ENCODE results near the gene AK2. TPM values are rescaled to one million over a fixed set of nuclear protein-coding genes. Genes with fewer than 3 reads are reported as not detected.

AK2 gene
- polyA plus RNA-seq, 3 donors = 68.8 to 180 (median 162) TPM

DNA sequence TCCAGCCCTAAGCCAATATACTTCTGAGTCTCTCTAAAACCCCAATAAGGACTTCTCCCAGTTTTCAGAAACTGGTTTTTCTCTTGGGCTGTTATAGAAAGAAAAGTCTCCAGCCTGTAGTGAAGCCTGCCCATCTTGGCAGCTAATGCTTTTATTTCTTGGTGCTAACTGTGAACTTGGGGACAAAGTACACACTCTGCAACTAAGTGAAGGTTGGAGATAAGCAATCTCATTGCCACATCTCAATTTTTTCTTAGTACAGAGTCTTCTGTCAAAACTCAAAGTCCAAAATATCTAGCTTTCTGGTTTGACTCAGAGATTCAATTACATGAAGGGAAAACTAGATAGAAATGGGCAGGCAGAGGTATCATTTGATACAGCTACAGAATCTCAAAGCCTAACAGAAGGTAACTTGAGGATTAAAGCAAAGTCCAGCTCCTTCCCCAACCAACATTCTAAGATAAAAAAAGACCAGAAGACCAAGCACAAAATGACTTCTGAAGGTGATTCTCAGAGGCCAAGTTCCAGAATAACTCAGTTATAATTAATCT is 14.0 kb downstream of the AK2 start:
- TF ChIP-seq, protein P1, sequence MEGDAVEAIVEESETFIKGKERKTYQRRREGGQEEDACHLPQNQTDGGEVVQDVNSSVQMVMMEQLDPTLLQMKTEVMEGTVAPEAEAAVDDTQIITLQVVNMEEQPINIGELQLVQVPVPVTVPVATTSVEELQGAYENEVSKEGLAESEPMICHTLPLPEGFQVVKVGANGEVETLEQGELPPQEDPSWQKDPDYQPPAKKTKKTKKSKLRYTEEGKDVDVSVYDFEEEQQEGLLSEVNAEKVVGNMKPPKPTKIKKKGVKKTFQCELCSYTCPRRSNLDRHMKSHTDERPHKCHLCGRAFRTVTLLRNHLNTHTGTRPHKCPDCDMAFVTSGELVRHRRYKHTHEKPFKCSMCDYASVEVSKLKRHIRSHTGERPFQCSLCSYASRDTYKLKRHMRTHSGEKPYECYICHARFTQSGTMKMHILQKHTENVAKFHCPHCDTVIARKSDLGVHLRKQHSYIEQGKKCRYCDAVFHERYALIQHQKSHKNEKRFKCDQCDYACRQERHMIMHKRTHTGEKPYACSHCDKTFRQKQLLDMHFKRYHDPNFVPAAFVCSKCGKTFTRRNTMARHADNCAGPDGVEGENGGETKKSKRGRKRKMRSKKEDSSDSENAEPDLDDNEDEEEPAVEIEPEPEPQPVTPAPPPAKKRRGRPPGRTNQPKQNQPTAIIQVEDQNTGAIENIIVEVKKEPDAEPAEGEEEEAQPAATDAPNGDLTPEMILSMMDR (IDR thresholded peaks at IDR 0.05) = no peak
- H2AFZ ChIP-seq (ENCODE audit: insufficient read depth, low read depth, low read length, poor library complexity, severe bottlenecking) = no peak overlapping the region
- peaks cover 44% of the 10 kb centered on the region for H4K20me1 ChIP-seq (ENCODE audit: insufficient read depth, low read length)
- peaks cover 85% of the 10 kb centered on the region for H3K79me2 ChIP-seq (ENCODE audit: insufficient read depth, low read length)
- H3K4me1 ChIP-seq (ENCODE audit: control insufficient read depth in 1 of 2, insufficient read depth in 2 of 2, low read length in 2 of 2) = peaks cover 12 to 13% of the 10 kb centered on the region in 2 donors
- no peak for DNase-seq
- Mint-ChIP-seq H3K4me1 (peaks cover 15% of the 10 kb centered on the region), H3K27me3 (ENCODE audit: low read depth in 3 of 3) (no peaks in the 10 kb centered on the region), H3K4me3 (no peak overlapping the region), H3K9me3 (no peaks in the 10 kb centered on the region), H3K36me3 (peaks cover 63 to 72% of the 10 kb centered on the region in 2 donors), H3K27ac (peak overlapping the region in 2 of 7 donors; percentile 26 to 83)
- no peak overlapping the region for H3K4me2 ChIP-seq (replicated peaks; ENCODE audit: extremely low read depth, low read length, poor library complexity, severe bottlenecking)
- no peaks in the 10 kb centered on the region for H3K27me3 ChIP-seq (ENCODE audit: control insufficient read depth in 2 of 2, insufficient read depth in 2 of 2, low read length in 2 of 2)
- no peaks in the 10 kb centered on the region for H3K9me3 ChIP-seq (replicated peaks in 1 of 2; ENCODE audit: control insufficient read depth in 1 of 2, insufficient read depth in 1 of 2, low read length in 2 of 2)
- H3K4me3 ChIP-seq (replicated peaks in 1 of 3; ENCODE audit: low read depth in 2 of 3, low read length in 3 of 3) = no peak overlapping the region
- H3K27ac ChIP-seq (ENCODE audit: low read depth in 1 of 2, low read length in 2 of 2) = peak overlapping the region in 1 of 2 donors; percentile 42
- H3K9ac ChIP-seq (ENCODE audit: insufficient read depth, low read length, poor library complexity, severe bottlenecking) = no peak overlapping the region
- H3K36me3 ChIP-seq (replicated peaks in 1 of 2; ENCODE audit: control insufficient read depth in 1 of 2, insufficient read depth in 2 of 2, low read length in 2 of 2) = peaks cover 66 to 67% of the 10 kb centered on the region in 2 donors
- intact Hi-C loops (cut with micrococcal nuclease) = no loop called here

DNA sequence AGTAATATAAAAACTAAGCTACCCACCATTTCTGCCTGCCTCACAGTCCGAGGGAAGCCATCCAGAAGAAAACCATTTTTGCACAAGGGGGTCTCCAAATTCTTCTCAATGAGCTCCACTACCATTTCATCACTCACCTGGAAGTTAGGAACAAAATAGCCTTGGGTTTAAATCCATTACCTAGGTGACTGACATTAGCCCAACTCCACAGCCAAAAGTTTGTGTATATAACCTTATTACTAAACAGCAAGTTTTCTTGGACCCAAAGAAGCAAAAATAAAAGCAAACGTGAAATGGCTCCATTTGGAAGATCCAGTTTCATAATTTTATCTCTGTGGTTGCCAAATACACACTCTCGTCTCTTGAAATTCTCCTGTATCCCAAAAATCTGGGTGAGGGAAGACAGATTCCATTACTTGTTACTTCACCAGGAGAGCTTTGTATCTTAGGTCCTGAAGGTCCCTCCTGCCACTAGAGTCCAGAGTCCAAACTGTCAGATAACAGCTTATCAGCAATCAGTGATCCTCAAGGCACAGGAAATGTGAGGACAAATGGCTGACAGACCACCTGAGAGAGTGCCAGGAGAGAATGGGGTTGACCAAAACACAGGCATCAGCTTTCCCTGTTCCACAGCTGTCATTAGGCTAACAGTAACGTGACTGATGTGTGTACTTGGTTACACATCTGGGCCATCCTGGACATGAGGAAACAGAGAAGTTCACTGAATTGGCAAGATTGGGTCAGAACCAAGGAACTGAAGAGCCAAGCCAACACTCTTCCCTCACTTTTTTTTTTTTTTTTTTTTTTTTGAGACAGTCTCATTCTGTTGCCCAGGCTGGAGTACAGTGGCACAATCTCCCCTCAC is 14.9 kb downstream of the AK2 start:
- Histone ChIP-seq H4K20me1 (ENCODE audit: insufficient read depth, low read length) (peaks cover 37% of the 10 kb centered on the region), H3K27me3 (ENCODE audit: control insufficient read depth in 2 of 2, insufficient read depth in 2 of 2, low read length in 2 of 2) (no peaks in the 10 kb centered on the region), H3K4me3 (replicated peaks in 1 of 3; ENCODE audit: low read depth in 2 of 3, low read length in 3 of 3) (no peak overlapping the region), H3K79me2 (ENCODE audit: insufficient read depth, low read length) (peaks cover 82% of the 10 kb centered on the region), H3K9me3 (replicated peaks in 1 of 2; ENCODE audit: control insufficient read depth in 1 of 2, insufficient read depth in 1 of 2, low read length in 2 of 2) (no peaks in the 10 kb centered on the region), H2AFZ (ENCODE audit: insufficient read depth, low read depth, low read length, poor library complexity, severe bottlenecking) (no peak overlapping the region), H3K4me1 (ENCODE audit: control insufficient read depth in 1 of 2, insufficient read depth in 2 of 2, low read length in 2 of 2) (peaks cover 12 to 13% of the 10 kb centered on the region in 2 donors), H3K9ac (ENCODE audit: insufficient read depth, low read length, poor library complexity, severe bottlenecking) (no peak overlapping the region), H3K4me2 (replicated peaks; ENCODE audit: extremely low read depth, low read length, poor library complexity, severe bottlenecking) (no peak overlapping the region), H3K36me3 (replicated peaks in 1 of 2; ENCODE audit: control insufficient read depth in 1 of 2, insufficient read depth in 2 of 2, low read length in 2 of 2) (peaks cover 72 to 74% of the 10 kb centered on the region in 2 donors), H3K27ac (ENCODE audit: low read depth in 1 of 2, low read length in 2 of 2) (no peak overlapping the region)
- Mint-ChIP-seq H3K27me3 (ENCODE audit: low read depth in 3 of 3) (peaks cover 0 to 1% (median 0%) of the 10 kb centered on the region in 3 donors), H3K9me3 (no peaks in the 10 kb centered on the region), H3K4me1 (peaks cover 14% of the 10 kb centered on the region), H3K4me3 (no peak overlapping the region), H3K36me3 (peaks cover 65 to 76% of the 10 kb centered on the region in 2 donors), H3K27ac (peak overlapping the region in 3 of 7 donors; percentile 26 to 65 (median 58))
- intact Hi-C loops (cut with micrococcal nuclease) = no loop called here
- TF ChIP-seq, protein P1 (IDR thresholded peaks at IDR 0.05) = no peak
- WGBS (ENCODE audit: insufficient coverage) = 90% methylated on average over 1 of the region's 4 CpGs
- no peak for DNase-seq

Data from CD14-positive monocyte (primary cell).